Measurements from ENCODE around the gene HACD1. TPM values are rescaled to one million over a fixed set of nuclear protein-coding genes. Genes with fewer than 3 reads are reported as not detected.
A peak's percentile ranks its signal among the peaks of the same experiment; 100 is the strongest.

Gene HACD1
- total and polyA plus RNA-seq, 10 of the 15 experiments (the other 5 are each of a cell fraction or from before 2014, with no cell fraction given) = 0.22 to 1.5 (median 0.78) TPM; not detected in 1

- TF ChIP-seq ATF3 (IDR thresholded peaks at IDR 0.05; ENCODE audit: borderline replicate concordance, extremely low read depth, low read depth, low read length) (no peak), SMAD5 (IDR thresholded peaks at IDR 0.05; ENCODE audit: low read depth) (peak; percentile 66), TBL1XR1 (IDR thresholded peaks at IDR 0.05; ENCODE audit: low read depth, low read length) (no peak), MAX (IDR thresholded peaks at IDR 0.05; ENCODE audit: low read depth, low read length) (no peak; the same call in 1 of the 2 replicates), TARDBP (IDR thresholded peaks at IDR 0.05; ENCODE audit: borderline replicate concordance) (no peak), SIX5 (IDR thresholded peaks at IDR 0.05; ENCODE audit: low read depth, low read length, severe bottlenecking) (peak; percentile 28), ZZZ3 (IDR thresholded peaks at IDR 0.05; ENCODE audit: control insufficient read depth, insufficient read length, low read depth) (no peak), STAT1 (conservative IDR thresholded peaks at IDR 0.05) (peak; percentile 89), POLR2A (IDR thresholded peaks at IDR 0.05; ENCODE audit: low read depth, low read length) (peak; percentile 85), RELB (IDR thresholded peaks at IDR 0.05; ENCODE audit: low read depth) (peak; percentile 93), ZBTB33 (IDR thresholded peaks at IDR 0.05) (peak; percentile 88; the same call in 1 of the 2 replicates), JUND (IDR thresholded peaks at IDR 0.05; ENCODE audit: low read depth, low read length) (0 out of 2 replicates have a peak, but pooled peaks have one; percentile 13), CUX1 (IDR thresholded peaks at IDR 0.05; ENCODE audit: insufficient replicate concordance, low read depth, low read length) (no peak), MYC (IDR thresholded peaks at IDR 0.05; ENCODE audit: insufficient read depth, insufficient read length, insufficient replicate concordance, low read length, severe bottlenecking) (peak; percentile 86), SMC3 (IDR thresholded peaks at IDR 0.05; ENCODE audit: borderline replicate concordance, low read length) (no peak), CHD2 (IDR thresholded peaks at IDR 0.05; ENCODE audit: borderline replicate concordance, low read depth, low read length) (0 out of 2 replicates have a peak, but pooled peaks have one; percentile 1), WRNIP1 (IDR thresholded peaks at IDR 0.05; ENCODE audit: borderline replicate concordance, low read depth, low read length) (0 out of 2 replicates have a peak, but pooled peaks have one; percentile 13), FOS (IDR thresholded peaks at IDR 0.05; ENCODE audit: borderline replicate concordance, extremely low read depth, insufficient read length) (no peak), ZNF274 (IDR thresholded peaks at IDR 0.05; ENCODE audit: insufficient read depth, insufficient read length) (no peak), LARP7 (IDR thresholded peaks at IDR 0.05) (no peak; the same call in 1 of the 2 replicates)
These were observed 26.7 kb upstream of the HACD1 start, which contains the start of gene STAM (continued) for GRCh38 chr10:17643755-17644484.

Data from GM12878 (cell line).